SK-N-SH (cell line): Measurements from ENCODE around the gene PTPN9. TPM values are rescaled to one million over a fixed set of nuclear protein-coding genes. Genes with fewer than 3 reads are reported as not detected.

Source experiments
- CTCF ChIA-PET: fragments of 300-600, 350-600 bp; formaldehyde crosslinking; extraction: SDS; loops from one replicate; lab custom pipeline; 2021; lab: Yijun Ruan, JAX
- POLR2A ChIA-PET: fragments of 350-600 bp; sonication (Branson Sonifier 250); formaldehyde crosslinking; extraction: SDS; loops from one replicate; lab custom pipeline; 2020; ENCODE audit warnings: antibody characterized with exemption, inconsistent platforms; lab: Yijun Ruan, JAX
- DNase-seq: peaks from one replicate; pipeline ENCODE4 v3.0.0; 2012
- H2AFZ ChIP-seq: fragments of 200-600 bp; sonication (generic); 2 replicates; pipeline ENCODE4 v1.8.1; 2016; ENCODE audit warnings: antibody characterized with exemption, mild to moderate bottlenecking, low read depth
- H3F3A ChIP-seq: fragments of 200-600 bp; sonication (generic); replicated peaks from 2 replicates; pipeline ENCODE3; 2016; ENCODE audit warnings: antibody characterized with exemption, mild to moderate bottlenecking; ENCODE audit not compliant: insufficient read depth
- H3K27ac ChIP-seq, 2 experiments: fragments of 200-500 bp in 1 of 2; fragments of 200-600 bp in 1 of 2; sonication (Bioruptor generic) in 1 of 2; sonication (generic), shearing (Covaris generic) in 1 of 2; 2 replicates each; pipeline versions ENCODE4 v1.5.1 to v1.6.1; 2014 to 2016; ENCODE audit warnings: low read depth in 2 of 2, inconsistent platforms in 1 of 2, low read length in 1 of 2, mild to moderate bottlenecking in 1 of 2, mixed read lengths in 1 of 2
- H3K27me3 ChIP-seq: fragments of 200-600 bp; sonication (generic), shearing (Covaris generic); 2 replicates; pipeline ENCODE4 v1.6.1; 2016; ENCODE audit warnings: mixed run types; ENCODE audit not compliant: insufficient read depth
- H3K36me3 ChIP-seq, 2 experiments: fragments of 200-500 bp in 1 of 2; fragments of 200-600 bp in 1 of 2; sonication (Bioruptor generic) in 1 of 2; sonication (generic) in 1 of 2; replicated peaks in 1 of 2; 2 replicates each; pipeline versions ENCODE3 to v1.5.1; 2014 to 2016; ENCODE audit warnings: low read length in 1 of 2, mild to moderate bottlenecking in 1 of 2; ENCODE audit not compliant: insufficient read depth in 2 of 2, control insufficient read depth in 1 of 2
- H3K4me1 ChIP-seq, 2 experiments: fragments of 200-500 bp in 1 of 2; fragments of 200-600 bp in 1 of 2; sonication (Bioruptor generic) in 1 of 2; sonication (generic), shearing (Covaris generic) in 1 of 2; 2 replicates each; pipeline versions ENCODE4 v1.5.1 to v1.6.1; 2014 to 2016; ENCODE audit warnings: low read depth in 1 of 2, low read length in 1 of 2, mixed run types in 1 of 2; ENCODE audit not compliant: insufficient read depth in 2 of 2, control insufficient read depth in 1 of 2
- H3K4me2 ChIP-seq: fragments of 200-600 bp; sonication (generic), shearing (Covaris generic); 2 replicates; pipeline ENCODE4 v1.6.1; 2017; ENCODE audit warnings: mixed run types
- H3K4me3 ChIP-seq, 2 experiments: fragments of 200-500 bp in 1 of 2; fragments of 200-600 bp in 1 of 2; sonication (Bioruptor generic) in 1 of 2; sonication (generic), shearing (Covaris generic) in 1 of 2; 2 replicates each; pipeline versions ENCODE4 v1.5.1 to v1.8.1; 2014 to 2016; ENCODE audit warnings: low read depth in 2 of 2, inconsistent platforms in 1 of 2, low read length in 1 of 2, mild to moderate bottlenecking in 1 of 2, mixed read lengths in 1 of 2, moderate library complexity in 1 of 2
- H3K79me2 ChIP-seq: fragments of 200-600 bp; sonication (generic); 2 replicates; pipeline ENCODE4 v1.8.1; 2017; ENCODE audit warnings: mild to moderate bottlenecking; ENCODE audit not compliant: insufficient read depth
- H3K9ac ChIP-seq: fragments of 200-600 bp; sonication (generic); 2 replicates; pipeline ENCODE4 v1.6.1; 2017; ENCODE audit warnings: mixed run types
- H3K9me2 ChIP-seq: fragments of 200-600 bp; sonication (generic); 2 replicates; pipeline ENCODE4 v1.6.1; 2017; ENCODE audit warnings: mixed run types
- H3K9me3 ChIP-seq: fragments of 200-600 bp; sonication (generic); 2 replicates; pipeline ENCODE4 v1.6.1; 2017; ENCODE audit warnings: mixed run types, mild to moderate bottlenecking, moderate library complexity
- H4K20me1 ChIP-seq: fragments of 200-600 bp; sonication (generic); 2 replicates; pipeline ENCODE4 v1.6.1; 2017; ENCODE audit warnings: mild to moderate bottlenecking, mixed run types; ENCODE audit not compliant: insufficient read depth
- CHD2 ChIP-seq: fragments of 150-350 bp; IDR thresholded peaks from 2 replicates; pipeline ENCODE4 v1.6.1; 2018; ENCODE audit warnings: low read length; ENCODE audit not compliant: partially characterized antibody
- EZH2phosphoT487 ChIP-seq: fragments of 200-600 bp; sonication (generic); IDR thresholded peaks from 2 replicates; pipeline ENCODE4 v1.6.1; 2017; ENCODE audit warnings: low read depth, mixed run types, mild to moderate bottlenecking, antibody characterized with exemption, moderate library complexity, borderline replicate concordance
- FOXJ3 ChIP-seq: sonication (generic); formaldehyde crosslinking; IDR thresholded peaks from 2 replicates; pipeline ENCODE4 v1.5.1; 2020; ENCODE audit warnings: mild to moderate bottlenecking, missing genetic modification reagents
- FOXM1 ChIP-seq: IDR thresholded peaks from 2 replicates; pipeline ENCODE4 v1.4.0; 2012; ENCODE audit warnings: low read depth, mild to moderate bottlenecking
- GATA2 ChIP-seq: sonication (generic); formaldehyde crosslinking; IDR thresholded peaks from 2 replicates; pipeline ENCODE4 v1.5.0; 2020; ENCODE audit warnings: mild to moderate bottlenecking, missing genetic modification reagents
- IRF3 ChIP-seq: fragments of 150-350 bp; IDR thresholded peaks from 2 replicates; pipeline ENCODE4 v1.6.1; 2016; ENCODE audit warnings: mild to moderate bottlenecking, low read depth, low read length
- MEF2A ChIP-seq: IDR thresholded peaks from 2 replicates; pipeline ENCODE4 v1.4.0; 2012; ENCODE audit warnings: low read depth, borderline replicate concordance
- NFIC ChIP-seq: IDR thresholded peaks from 2 replicates; pipeline ENCODE4 v1.4.0; 2012; ENCODE audit warnings: borderline replicate concordance
- NRF1 ChIP-seq: IDR thresholded peaks from 2 replicates; pipeline ENCODE4 v1.6.1; 2012; ENCODE audit warnings: low read depth, mild to moderate bottlenecking, low read length
- POLR2AphosphoS5 ChIP-seq: IDR thresholded peaks from 2 replicates; pipeline ENCODE4 v1.6.1; 2012; ENCODE audit warnings: low read depth, low read length
- RCOR1 ChIP-seq: fragments of 150-350 bp; IDR thresholded peaks from 2 replicates; pipeline ENCODE4 v1.6.1; 2017; ENCODE audit warnings: antibody characterized with exemption, low read length
- REST ChIP-seq: IDR thresholded peaks from 2 replicates; pipeline ENCODE4 v1.6.1; 2012; ENCODE audit warnings: mild to moderate bottlenecking, low read depth, low read length, moderate library complexity
- SIN3A ChIP-seq: IDR thresholded peaks from 2 replicates; pipeline ENCODE4 v1.6.1; 2012; ENCODE audit warnings: low read depth, mild to moderate bottlenecking, low read length, moderate library complexity, borderline replicate concordance
- SMC3 ChIP-seq: IDR thresholded peaks from 2 replicates; pipeline ENCODE4 v1.6.1; 2012; ENCODE audit warnings: low read depth, low read length, improper control_type of control experiment
- TAF1 ChIP-seq: IDR thresholded peaks from 2 replicates; pipeline ENCODE4 v1.6.1; 2012; ENCODE audit warnings: low read depth, mild to moderate bottlenecking, low read length, moderate library complexity, borderline replicate concordance
- TCF12 ChIP-seq: IDR thresholded peaks from 2 replicates; pipeline ENCODE4 v1.4.0; 2012
- TEAD4 ChIP-seq: IDR thresholded peaks from 2 replicates; pipeline ENCODE4 v1.4.0; 2012; ENCODE audit warnings: mild to moderate bottlenecking, borderline replicate concordance; ENCODE audit not compliant: insufficient read depth
- ZBTB33 ChIP-seq: IDR thresholded peaks from 2 replicates; pipeline ENCODE4 v1.4.0; 2012; ENCODE audit warnings: low read depth, borderline replicate concordance
- WGBS: methylation state at CpG from one replicate; pipeline ENCODE4 v1.1.6; 2017; ENCODE audit warnings: low lambda C conversion rate; 5-methylcytosine and 5-hydroxymethylcytosine counted together
- polyA plus RNA-seq, 3 experiments: library from polyadenylated mRNA; depleted of rRNA; stranded (reverse); fragments of >200 nt; gene quantifications; 2 replicates each; pipeline ENCODE4 v1.2.3, GENCODE V29; 2012

PTPN9 gene
- polyA plus RNA-seq, 1 of the 3 experiments (the other 2 are of a cell fraction): 25.9 TPM

GRCh38 chr15:75594276-75594675, 15.2 kb upstream of the PTPN9 start:
- Histone ChIP-seq H3K9me3 (no peaks in the 10 kb centered on the region), H3K27ac (no peak overlapping the region), H3K9me2 (no peaks in the 10 kb centered on the region), H3K36me3 (peaks cover 23 to 26% of the 10 kb centered on the region in 2 experiments), H3F3A (no peaks in the 10 kb centered on the region), H3K27me3 (no peaks in the 10 kb centered on the region), H3K4me2 (no peak overlapping the region), H3K9ac (no peak overlapping the region), H4K20me1 (no peaks in the 10 kb centered on the region), H3K4me1 (no peaks in the 10 kb centered on the region), H3K79me2 (0 out of 2 replicates have a peak, but pooled peaks cover 3% of the 10 kb centered on the region), H3K4me3 (no peak overlapping the region), H2AFZ (no peak overlapping the region)
- no peak for DNase-seq
- ChIA-PET POLR2A (interaction anchor here (0.6 kb wide), 1 partner anchor 54 kb away, joined by 3 read pairs; the partner anchor contains the start of gene SNX33), CTCF (interaction anchor here (0.7 kb wide), 1 partner anchor 12 kb away, joined by 3 read pairs; no protein-coding TSS in a partner anchor)
- 98% methylated on average over 9 of the region's 9 CpGs for WGBS
- TF ChIP-seq CHD2: no peak
- TF ChIP-seq FOXJ3 (CRISPR knock-in tag): no peak
- TF ChIP-seq GATA2 (CRISPR knock-in tag): no peak
- TF ChIP-seq TAF1: no peak
- TF ChIP-seq FOXM1: no peak
- no peak for TF ChIP-seq MEF2A
- no peak for TF ChIP-seq IRF3
- no peak for TF ChIP-seq NRF1
- TF ChIP-seq RCOR1: no peak

- no peaks in the 10 kb centered on the region for H3K9me3 ChIP-seq
- H2AFZ ChIP-seq: no peak overlapping the region
- 0 out of 2 replicates have a peak, but pooled peaks cover 3% of the 10 kb centered on the region for H3K79me2 ChIP-seq
- H3F3A ChIP-seq: no peaks in the 10 kb centered on the region
- no peak overlapping the region for H3K4me2 ChIP-seq
- no peak overlapping the region for H3K4me3 ChIP-seq
- WGBS: 95% methylated on average over 4 of the region's 4 CpGs
- POLR2A ChIA-PET: no interaction called here
- CTCF ChIA-PET: interaction anchor here (0.7 kb wide), 1 partner anchor 138 kb away, joined by 3 read pairs; no protein-coding TSS in a partner anchor
- no peaks in the 10 kb centered on the region for H3K27me3 ChIP-seq
- no peak overlapping the region for H3K27ac ChIP-seq
- no peaks in the 10 kb centered on the region for H4K20me1 ChIP-seq
- no peaks in the 10 kb centered on the region for H3K9me2 ChIP-seq
- DNase-seq: no peak
- H3K9ac ChIP-seq: no peak overlapping the region
- H3K36me3 ChIP-seq: peaks cover 11 to 17% of the 10 kb centered on the region in 2 experiments
- no peaks in the 10 kb centered on the region for H3K4me1 ChIP-seq
- TF ChIP-seq REST (no peak), TEAD4 (no peak), FOXM1 (no peak), POLR2AphosphoS5 (no peak), TCF12 (no peak), IRF3 (no peak), CHD2 (no peak), MEF2A (no peak), SIN3A (no peak), ZBTB33 (no peak), EZH2phosphoT487 (no peak), SMC3 (no peak), NFIC (no peak)
Measured at GRCh38 chr15:75591655-75592364, 12.7 kb upstream of the PTPN9 start.
